HCT116 (cell line): ENCODE results near the gene TMEM86B. TPM values are rescaled to one million over a fixed set of nuclear protein-coding genes. Genes with fewer than 3 reads are reported as not detected.

ENCODE experiments used
- ATAC-seq: fragments of 200-7000 bp; cut with Tn5 transposase; 2 replicates; pipeline ENCODE4 v1.9.1; 2020; ENCODE audit warnings: mild to moderate bottlenecking, moderate library complexity
- BruUV-seq: library from RNA; stranded (reverse); fragments of 400-500 nt; replicated peaks from 2 replicates; lab custom pipeline; 2021; lab: Mats Ljungman, UMichigan
- CTCF ChIA-PET: fragments of 300-600 bp; sonication (Branson Sonifier 250); formaldehyde crosslinking; loops from one replicate; lab custom pipeline; 2021; ENCODE audit warnings: antibody characterized with exemption; lab: Charles Lee
- POLR2A ChIA-PET: fragments of 300-600, 350-600 bp; sonication (Branson Sonifier 250); formaldehyde crosslinking; loops from one replicate; lab custom pipeline; 2021; ENCODE audit warnings: antibody characterized with exemption; lab: Charles Lee
- RAD21 ChIA-PET, 2 experiments: fragments of 300-600 bp; sonication (Branson Sonifier 250); formaldehyde crosslinking; loops; one replicate each; lab custom pipeline; 2023; ENCODE audit warnings: low total read pairs in 2 of 2; ENCODE audit not compliant: uncharacterized antibody in 2 of 2, unreplicated experiment in 2 of 2, low non-redundant PET in 1 of 2; lab: Charles Lee
- DNase-seq: peaks from one replicate; pipeline ENCODE4 v3.0.0-alpha.2; 2010; ENCODE audit warnings: low read depth, low spot score
- H2AFZ ChIP-seq: fragments of 200-600 bp; shearing (Covaris generic), sonication (generic); 2 replicates; pipeline ENCODE4 v1.6.1; 2017; ENCODE audit warnings: low read depth, mixed run types, mixed read lengths, antibody characterized with exemption, low read length; ENCODE audit not compliant: poor library complexity, severe bottlenecking
- H3K27ac ChIP-seq: 2 replicates; pipeline ENCODE4 v1.5.1; 2012; ENCODE audit warnings: low read depth, low read length
- H3K27me3 ChIP-seq: fragments of 200-600 bp; sonication (generic); 2 replicates; pipeline ENCODE4 v1.6.1; 2016; ENCODE audit warnings: mixed run types, low read length, mixed read lengths; ENCODE audit not compliant: insufficient read depth
- H3K36me3 ChIP-seq, 2 experiments: fragments of 200-500 bp in 1 of 2; fragments of 200-600 bp in 1 of 2; sonication (Bioruptor generic) in 1 of 2; sonication (generic) in 1 of 2; 2 replicates each; pipeline versions ENCODE4 v1.5.1 to v1.6.1; 2014 to 2016; ENCODE audit warnings: low read length in 2 of 2, inconsistent platforms in 1 of 2, mixed read lengths in 1 of 2, mixed run types in 1 of 2; ENCODE audit not compliant: insufficient read depth in 2 of 2, control insufficient read depth in 1 of 2
- H3K4me1 ChIP-seq, 2 experiments: fragments of 200-600 bp in 1 of 2; sonication (generic) in 1 of 2; 2 replicates each; pipeline versions ENCODE4 v1.5.1 to v1.6.1; 2012 to 2017; ENCODE audit warnings: low read length in 2 of 2, inconsistent platforms in 1 of 2, mild to moderate bottlenecking in 1 of 2, mixed read lengths in 1 of 2, mixed run types in 1 of 2, moderate library complexity in 1 of 2; ENCODE audit not compliant: insufficient read depth in 2 of 2, control insufficient read depth in 1 of 2
- H3K4me2 ChIP-seq: fragments of 200-600 bp; sonication (generic); 2 replicates; pipeline ENCODE4 v1.6.1; 2017; ENCODE audit warnings: mixed run types, low read length, mixed read lengths
- H3K4me3 ChIP-seq, 2 experiments: fragments of 200-600 bp in 1 of 2; sonication (generic) in 1 of 2; replicated peaks in 1 of 2; 2 replicates each; pipeline ENCODE4 v1.5.1; 2011 to 2016; ENCODE audit warnings: low read length in 2 of 2, control low read depth in 1 of 2, low read depth in 1 of 2, mild to moderate bottlenecking in 1 of 2, mixed read lengths in 1 of 2, mixed run types in 1 of 2
- H3K79me2 ChIP-seq: fragments of 200-600 bp; sonication (generic); 2 replicates; pipeline ENCODE4 v1.6.1; 2017; ENCODE audit warnings: mild to moderate bottlenecking, mixed run types, low read length, moderate library complexity, mixed read lengths; ENCODE audit not compliant: insufficient read depth
- H3K9ac ChIP-seq: fragments of 200-600 bp; sonication (generic); 2 replicates; pipeline ENCODE4 v1.6.1; 2016; ENCODE audit warnings: low read length, mixed read lengths
- H3K9me2 ChIP-seq: fragments of 200-600 bp; sonication (generic), shearing (Covaris generic); 2 replicates; pipeline ENCODE4 v1.6.1; 2017; ENCODE audit warnings: mixed run types, mild to moderate bottlenecking, moderate library complexity; ENCODE audit not compliant: insufficient read depth
- H3K9me3 ChIP-seq, 2 experiments: fragments of 200-500 bp in 1 of 2; fragments of 200-600 bp in 1 of 2; sonication (Bioruptor generic) in 1 of 2; sonication (generic) in 1 of 2; 2 replicates each; pipeline ENCODE4 v1.6.1; 2014 to 2017; ENCODE audit warnings: low read length in 2 of 2, mixed read lengths in 2 of 2, inconsistent platforms in 1 of 2, low read depth in 1 of 2, mild to moderate bottlenecking in 1 of 2, mixed run types in 1 of 2, moderate library complexity in 1 of 2; ENCODE audit not compliant: control insufficient read depth in 1 of 2, insufficient read depth in 1 of 2
- H4K20me1 ChIP-seq: fragments of 200-600 bp; sonication (generic), shearing (Covaris generic); 2 replicates; pipeline ENCODE4 v1.6.1; 2017; ENCODE audit warnings: mixed run types, mild to moderate bottlenecking, moderate library complexity; ENCODE audit not compliant: insufficient read depth
- ATF3 ChIP-seq: IDR thresholded peaks from 2 replicates; pipeline ENCODE4 v1.6.1; 2012
- FOSL1 ChIP-seq: IDR thresholded peaks from 2 replicates; pipeline ENCODE4 v1.6.1; 2012; ENCODE audit warnings: low read depth
- SIN3A ChIP-seq: IDR thresholded peaks from 2 replicates; pipeline ENCODE4 v1.6.1; 2012; ENCODE audit warnings: low read depth
- YY1 ChIP-seq: IDR thresholded peaks from 2 replicates; pipeline ENCODE4 v1.6.1; 2011; ENCODE audit warnings: low read length, low read depth, moderate library complexity, mild to moderate bottlenecking; ENCODE audit not compliant: insufficient replicate concordance; ENCODE audit errors: extremely low read depth
- ZNF274 ChIP-seq: fragments of 200-500 bp; sonication (Bioruptor generic); IDR thresholded peaks from 2 replicates; pipeline ENCODE4 v1.6.1; 2014; ENCODE audit warnings: mild to moderate bottlenecking, low read depth, low read length, inconsistent platforms
- intact Hi-C: fragments of 100-400 bp; cut with micrococcal nuclease; formaldehyde crosslinking; loops from 2 replicates; pipeline ENCODE4 v1.10.0; 2022
- total RNA-seq: library from RNA; stranded (reverse); gene quantifications from one replicate; pipeline ENCODE4 v1.2.1, GENCODE V29; 2021; ENCODE audit not compliant: unreplicated experiment

Gene TMEM86B
- total RNA-seq, 1 experiment from 2014 or later: 10.6 TPM

GRCh38 chr19:55262359-55262758 is 33.8 kb upstream of the TMEM86B start:
- Histone ChIP-seq H3K4me1 (peaks cover 12 to 21% of the 10 kb centered on the region in 2 experiments), H2AFZ (no peak overlapping the region), H3K9me2 (no peaks in the 10 kb centered on the region), H3K27me3 (no peaks in the 10 kb centered on the region), H3K79me2 (peaks cover 14% of the 10 kb centered on the region), H4K20me1 (no peaks in the 10 kb centered on the region), H3K36me3 (peaks cover 0 to 4% of the 10 kb centered on the region in 2 experiments; a peak in 1 of 4 replicates), H3K4me2 (no peak overlapping the region), H3K9ac (no peak overlapping the region), H3K27ac (no peak overlapping the region), H3K9me3 (no peaks in the 10 kb centered on the region), H3K4me3 (no peak overlapping the region)
- no peak for TF ChIP-seq ZNF274
- no peak for TF ChIP-seq ATF3
- TF ChIP-seq SIN3A: no peak
- ChIA-PET POLR2A (no interaction called here), RAD21 (no interaction called here), CTCF (no interaction called here)
- DNase-seq (no peak), ATAC-seq (no peak)
- no TSS peak for BruUV-seq
- intact Hi-C loops: no loop called here

- Histone ChIP-seq H3K27me3 (no peaks in the 10 kb centered on the region), H2AFZ (no peak overlapping the region), H3K4me2 (no peak overlapping the region), H3K27ac (no peak overlapping the region), H3K36me3 (peaks cover 0 to 4% of the 10 kb centered on the region in 2 experiments; a peak in 1 of 4 replicates), H3K4me3 (no peak overlapping the region), H4K20me1 (no peaks in the 10 kb centered on the region), H3K9ac (no peak overlapping the region), H3K9me2 (no peaks in the 10 kb centered on the region), H3K79me2 (peaks cover 20% of the 10 kb centered on the region), H3K4me1 (peaks cover 19 to 28% of the 10 kb centered on the region in 2 experiments), H3K9me3 (no peaks in the 10 kb centered on the region)
- CTCF ChIA-PET: no interaction called here
- POLR2A ChIA-PET: no interaction called here
- RAD21 ChIA-PET: no interaction called here
- intact Hi-C loops: no loop called here
- BruUV-seq: no TSS peak
- peak; percentile 37 for TF ChIP-seq YY1
- no peak for TF ChIP-seq FOSL1
- DNase-seq: no peak
- ATAC-seq: no peak
Measured at GRCh38 chr19:55261671-55262126, 33.1 kb upstream of the TMEM86B start.
